Activated B cell treated with CpG ODN at 0.5 μM for 24 hours (primary cell): ENCODE measurements around the gene CDC27. TPM values are rescaled to one million over a fixed set of nuclear protein-coding genes. Genes with fewer than 3 reads are reported as not detected.
"Not testable (repeated sequence)": the region's sequence is repeated elsewhere in the genome, so short reads cannot be mapped to it uniquely, and the experiment has no call there.

ENCODE experiments used
- ATAC-seq: fragments of 200-7000 bp; cut with Tn5 transposase; one replicate; pipeline ENCODE4 v1.10.0; 2021; ENCODE audit warnings: low read depth, mild to moderate bottlenecking, moderate library complexity
- CTCF ChIA-PET: fragments of 350-600 bp; sonication (Branson Sonifier 250); formaldehyde crosslinking; loops from one replicate; lab custom pipeline; 2021; ENCODE audit warnings: antibody characterized with exemption; lab: Charles Lee
- POLR2A ChIA-PET: fragments of 350-600 bp; sonication (Branson Sonifier 250); formaldehyde crosslinking; loops from one replicate; lab custom pipeline; 2021; ENCODE audit warnings: antibody characterized with exemption; lab: Charles Lee
- DNase-seq: peaks from one replicate; pipeline ENCODE4 v3.0.0; 2022
- H3K27ac Mint-ChIP-seq: one replicate; pipeline ENCODE4 v1.8.0; 2020; ENCODE audit warnings: mixed read lengths
- H3K27me3 Mint-ChIP-seq: one replicate; pipeline ENCODE4 v1.8.0; 2021; ENCODE audit warnings: mixed read lengths
- H3K36me3 Mint-ChIP-seq: one replicate; pipeline ENCODE4 v1.8.0; 2021; ENCODE audit warnings: low read depth, mixed read lengths
- H3K4me1 Mint-ChIP-seq: one replicate; pipeline ENCODE4 v1.8.0; 2021; ENCODE audit warnings: mixed read lengths
- H3K4me3 Mint-ChIP-seq: one replicate; pipeline ENCODE4 v1.8.0; 2020; ENCODE audit warnings: mild to moderate bottlenecking, mixed read lengths
- H3K9me3 Mint-ChIP-seq: one replicate; pipeline ENCODE4 v1.8.0; 2020; ENCODE audit warnings: mixed read lengths
- intact Hi-C: fragments of 100-400 bp; cut with micrococcal nuclease; formaldehyde crosslinking; loops from one replicate; pipeline ENCODE4 v1.15.1; 2024
- total RNA-seq: library from RNA; stranded (reverse); gene quantifications from 2 replicates; pipeline ENCODE4 v1.2.3, GENCODE V29; 2022
- TF ChIP-seq, protein P1 (sequence below): fragments of 200-600 bp; IDR thresholded peaks from one replicate; pipeline ENCODE4 v1.8.0; 2022; ENCODE audit warnings: antibody characterized with exemption, mild to moderate bottlenecking

The CDC27 gene
- total RNA-seq, 1 donor from 2014 or later: 72.5 TPM

DNA sequence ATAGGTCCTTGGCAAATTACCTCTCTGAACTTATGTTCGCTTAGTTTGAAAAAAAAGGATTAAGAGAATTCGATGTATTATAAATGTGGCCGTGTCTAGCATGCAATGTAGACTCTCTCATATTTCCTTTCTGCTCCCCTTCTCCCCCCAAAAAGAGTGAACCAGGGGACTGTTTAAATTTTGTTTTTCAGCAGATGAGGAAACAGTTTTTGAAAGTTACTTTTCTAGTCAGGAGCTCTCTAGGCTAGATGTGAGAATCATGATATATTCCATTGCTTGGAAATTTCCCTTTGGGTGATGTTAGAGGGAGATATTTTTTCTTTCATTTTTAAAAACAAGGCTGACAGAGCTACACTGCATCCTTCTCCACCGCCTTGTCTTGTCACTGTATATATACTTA is 1.1 kb upstream of the CDC27 start:
- ChIA-PET POLR2A (interaction anchor here (0.9 to 3.6 kb wide), 6 partner anchors 9 to 134 kb away, joined by 3 to 50 read pairs (median 10); partner anchors contain the start of gene EFCAB13), CTCF (interaction anchor here (1.1 kb wide), 1 partner anchor 14 kb away, joined by 3 read pairs; no protein-coding TSS in a partner anchor)
- intact Hi-C loops: no loop called here
- Mint-ChIP-seq H3K27me3 (no peaks in the 10 kb centered on the region), H3K4me1 (peaks cover 49% of the 10 kb centered on the region), H3K27ac (no peak overlapping the region), H3K4me3 (peak overlapping the region; percentile 94), H3K36me3 (peaks cover 15% of the 10 kb centered on the region), H3K9me3 (no peaks in the 10 kb centered on the region)
- DNase-seq: no peak
- no peak for ATAC-seq
- TF ChIP-seq, protein P1, sequence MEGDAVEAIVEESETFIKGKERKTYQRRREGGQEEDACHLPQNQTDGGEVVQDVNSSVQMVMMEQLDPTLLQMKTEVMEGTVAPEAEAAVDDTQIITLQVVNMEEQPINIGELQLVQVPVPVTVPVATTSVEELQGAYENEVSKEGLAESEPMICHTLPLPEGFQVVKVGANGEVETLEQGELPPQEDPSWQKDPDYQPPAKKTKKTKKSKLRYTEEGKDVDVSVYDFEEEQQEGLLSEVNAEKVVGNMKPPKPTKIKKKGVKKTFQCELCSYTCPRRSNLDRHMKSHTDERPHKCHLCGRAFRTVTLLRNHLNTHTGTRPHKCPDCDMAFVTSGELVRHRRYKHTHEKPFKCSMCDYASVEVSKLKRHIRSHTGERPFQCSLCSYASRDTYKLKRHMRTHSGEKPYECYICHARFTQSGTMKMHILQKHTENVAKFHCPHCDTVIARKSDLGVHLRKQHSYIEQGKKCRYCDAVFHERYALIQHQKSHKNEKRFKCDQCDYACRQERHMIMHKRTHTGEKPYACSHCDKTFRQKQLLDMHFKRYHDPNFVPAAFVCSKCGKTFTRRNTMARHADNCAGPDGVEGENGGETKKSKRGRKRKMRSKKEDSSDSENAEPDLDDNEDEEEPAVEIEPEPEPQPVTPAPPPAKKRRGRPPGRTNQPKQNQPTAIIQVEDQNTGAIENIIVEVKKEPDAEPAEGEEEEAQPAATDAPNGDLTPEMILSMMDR: no peak

DNA sequence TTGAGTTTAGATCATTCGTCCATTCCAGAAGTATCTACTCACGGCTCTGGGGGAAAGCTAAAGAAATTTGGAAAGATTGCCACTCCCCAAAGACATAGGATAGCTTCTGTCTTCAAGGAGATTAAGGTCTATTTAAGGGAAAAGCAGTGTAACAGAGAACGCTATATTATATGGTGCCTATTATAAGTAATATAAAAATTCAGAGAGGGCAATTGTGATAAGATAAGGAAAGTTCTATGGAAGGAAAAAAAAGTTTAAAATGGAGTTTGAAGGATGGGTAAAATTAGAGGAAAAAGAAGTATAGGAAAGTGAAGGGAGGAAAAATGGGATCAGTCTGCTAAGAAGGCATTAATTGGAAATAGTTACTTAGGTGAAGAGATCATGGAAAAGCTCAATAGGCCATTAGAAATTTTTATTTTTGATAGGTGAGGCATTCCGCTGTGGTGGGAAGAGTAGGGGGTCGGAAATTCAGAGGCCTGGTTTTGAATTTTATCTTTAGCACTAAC is 690 bp upstream of the CDC27 start:
- ChIA-PET CTCF (interaction anchor here (0.9 to 1.2 kb wide), 3 partner anchors 8 to 126 kb away, joined by 3 read pairs; no protein-coding TSS in a partner anchor), POLR2A (interaction anchor here (0.6 to 3.6 kb wide), 10 partner anchors 10 to 1726 kb away, joined by 3 to 50 read pairs (median 6); partner anchors contain the start of gene EFCAB13)
- TF ChIP-seq, protein P1: no peak
- no peaks in the 10 kb centered on the region for H3K27me3 Mint-ChIP-seq
- no peak for DNase-seq
- H3K36me3 Mint-ChIP-seq: peaks cover 15% of the 10 kb centered on the region
- ATAC-seq: no peak
- H3K4me3 Mint-ChIP-seq: peak overlapping the region; percentile 94
- H3K9me3 Mint-ChIP-seq: no peaks in the 10 kb centered on the region
- H3K27ac Mint-ChIP-seq: peak overlapping the region; percentile 92
- H3K4me1 Mint-ChIP-seq: peaks cover 50% of the 10 kb centered on the region
- intact Hi-C loops: loop anchor here (1.0 kb wide), 4 partner anchors 11 to 134 kb away; partner anchors contain the start of gene EFCAB13

DNA sequence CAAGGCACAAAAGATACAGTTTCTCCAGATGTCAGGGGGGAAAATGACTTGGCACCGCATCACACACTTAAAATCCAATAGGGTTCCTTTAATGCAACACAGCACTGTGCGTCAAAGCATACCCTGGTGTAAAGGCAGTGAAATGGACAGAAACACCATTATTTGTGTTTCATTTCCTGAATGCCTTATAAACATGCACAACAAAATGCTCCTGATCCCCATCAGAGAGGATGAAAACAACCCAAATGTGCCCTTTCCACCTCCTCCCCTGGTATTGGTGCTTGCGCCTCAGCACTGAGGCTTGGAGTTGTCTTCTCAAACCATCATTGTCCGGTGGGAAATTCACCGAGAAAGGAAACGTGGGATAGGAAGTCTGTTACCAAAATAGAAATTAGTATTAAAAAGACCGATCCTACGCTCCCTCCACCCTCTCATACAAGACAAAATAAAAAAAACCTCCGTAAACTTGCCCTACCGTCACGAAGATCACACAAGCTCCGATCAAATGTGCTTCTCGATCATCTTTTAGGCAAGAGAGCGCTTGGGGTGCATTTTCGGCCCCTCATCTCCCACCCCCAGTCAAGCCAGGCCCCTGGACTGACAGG is 722 bp downstream of the CDC27 start:
- intact Hi-C loops: no loop called here
- H3K27me3 Mint-ChIP-seq: no peaks in the 10 kb centered on the region
- ChIA-PET POLR2A (interaction anchor here (0.7 to 3.6 kb wide), 5 partner anchors 11 to 136 kb away, joined by 3 to 50 read pairs (median 16); partner anchors contain the start of gene EFCAB13), CTCF (interaction anchor here (1.2 kb wide), 1 partner anchor 9 kb away, joined by 3 read pairs; no protein-coding TSS in a partner anchor)
- no peak for ATAC-seq
- no peaks in the 10 kb centered on the region for H3K9me3 Mint-ChIP-seq
- no peak for DNase-seq
- peaks cover 18% of the 10 kb centered on the region for H3K36me3 Mint-ChIP-seq
- H3K4me1 Mint-ChIP-seq: peaks cover 59% of the 10 kb centered on the region
- TF ChIP-seq, protein P1: no peak
- peak overlapping the region; percentile 94 for H3K4me3 Mint-ChIP-seq
- peak overlapping the region; percentile 92 for H3K27ac Mint-ChIP-seq

DNA sequence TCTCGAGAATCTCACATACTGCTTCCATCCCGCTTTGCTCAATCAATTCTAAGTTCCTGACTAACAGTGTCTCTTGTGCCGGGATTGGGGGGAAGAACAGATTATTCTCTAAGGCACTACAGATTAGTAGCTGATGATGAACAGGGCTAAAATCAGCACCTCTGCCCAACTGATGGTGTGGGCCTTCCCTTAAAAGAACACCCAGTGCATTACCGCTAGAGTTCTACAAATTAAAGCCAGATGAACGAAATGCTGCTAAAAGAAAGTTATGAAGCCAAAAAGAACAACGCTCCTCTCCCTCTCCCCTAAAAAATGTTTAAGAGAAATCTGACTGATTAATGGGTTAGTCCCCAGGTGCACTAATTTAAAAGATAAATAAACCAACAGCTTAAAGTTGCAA is 4.4 kb downstream of the CDC27 start:
- Mint-ChIP-seq H3K27ac (no peak overlapping the region), H3K4me3 (no peak overlapping the region), H3K4me1 (peaks cover 59% of the 10 kb centered on the region), H3K36me3 (peaks cover 37% of the 10 kb centered on the region), H3K27me3 (no peaks in the 10 kb centered on the region), H3K9me3 (no peaks in the 10 kb centered on the region)
- ChIA-PET POLR2A (no interaction called here), CTCF (no interaction called here)
- intact Hi-C loops: no loop called here
- TF ChIP-seq, protein P1: no peak
- DNase-seq (no peak), ATAC-seq (no peak)

DNA sequence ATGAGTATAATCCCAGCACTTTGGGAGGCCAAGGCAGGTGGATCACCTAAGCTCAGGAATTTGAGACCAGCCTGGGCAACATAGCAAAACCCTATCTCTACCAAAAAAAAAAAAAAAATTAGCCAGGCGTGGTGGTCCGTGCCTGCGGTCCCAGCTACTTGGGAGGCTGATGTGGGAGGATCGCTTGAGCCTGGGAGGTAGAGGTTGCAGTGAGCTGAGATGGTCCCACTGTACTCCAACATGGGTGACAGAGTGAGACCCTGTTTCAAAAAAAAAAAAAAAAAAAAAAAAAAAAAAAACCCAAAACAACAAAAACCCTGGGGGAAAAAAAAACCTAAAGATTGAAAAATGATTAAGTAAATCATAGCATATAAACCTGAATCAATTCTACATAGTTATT is 8.1 kb downstream of the CDC27 start:
- H3K4me3 Mint-ChIP-seq, H3K27ac Mint-ChIP-seq, ATAC-seq, H3K27me3 Mint-ChIP-seq, intact Hi-C loops, DNase-seq, CTCF ChIA-PET, H3K9me3 Mint-ChIP-seq: not testable (repeated sequence)
- peaks cover 44% of the 10 kb centered on the region for H3K4me1 Mint-ChIP-seq
- peaks cover 52% of the 10 kb centered on the region for H3K36me3 Mint-ChIP-seq
- POLR2A ChIA-PET: interaction anchor here (0.6 to 1.5 kb wide), 2 partner anchors 8 to 18 kb away, joined by 3 to 6 read pairs; partner anchors contain the start of gene CDC27
